SK-N-MC (cell line): ENCODE results near the gene CCDC142.
"Not testable (repeated sequence)": the region's sequence is repeated elsewhere in the genome, so short reads cannot be mapped to it uniquely, and the experiment has no call there.

Source experiments
- DNase-seq: peaks from one replicate; pipeline ENCODE4 v3.0.0-alpha.2; 2011; ENCODE audit warnings: low read depth, low spot score
- H3K27ac ChIP-seq: fragments of 200-600 bp; sonication (generic); 2 replicates; pipeline ENCODE4 v1.5.1; 2016; ENCODE audit warnings: mixed run types
- H3K36me3 ChIP-seq: fragments of 200-600 bp; sonication (generic); 2 replicates; pipeline ENCODE4 v1.6.1; 2017; ENCODE audit warnings: antibody characterized with exemption, low read length, mixed read lengths; ENCODE audit not compliant: insufficient read depth
- H3K4me3 ChIP-seq: fragments of 200-600 bp; sonication (generic); 2 replicates; pipeline ENCODE4 v1.5.1; 2016
- H3K9ac ChIP-seq: fragments of 200-600 bp; sonication (generic); 2 replicates; pipeline ENCODE4 v1.8.0; 2017; ENCODE audit warnings: mixed run types, mixed read lengths; ENCODE audit not compliant: insufficient read length
- H3K9me3 ChIP-seq: fragments of 200-600 bp; sonication (generic); 2 replicates; pipeline ENCODE4 v1.6.1; 2017; ENCODE audit warnings: low read depth, mild to moderate bottlenecking, antibody characterized with exemption, low read length, moderate library complexity, mixed read lengths
- EZH2 ChIP-seq: fragments of 200-600 bp; sonication (generic); IDR thresholded peaks from one replicate; pipeline ENCODE4 v1.6.1; 2017; ENCODE audit warnings: antibody characterized with exemption
- FOXP2 ChIP-seq: optimal IDR thresholded peaks from 2 replicates; pipeline ENCODE3; 2011; ENCODE audit warnings: mild to moderate bottlenecking, moderate library complexity; ENCODE audit not compliant: insufficient read depth; ENCODE audit errors: extremely low read length, control extremely low read depth
- POLR2AphosphoS5 ChIP-seq: IDR thresholded peaks from 2 replicates; pipeline ENCODE4 v1.6.1; 2012; ENCODE audit warnings: mild to moderate bottlenecking, low read depth, low read length, borderline replicate concordance

Gene CCDC142

DNA sequence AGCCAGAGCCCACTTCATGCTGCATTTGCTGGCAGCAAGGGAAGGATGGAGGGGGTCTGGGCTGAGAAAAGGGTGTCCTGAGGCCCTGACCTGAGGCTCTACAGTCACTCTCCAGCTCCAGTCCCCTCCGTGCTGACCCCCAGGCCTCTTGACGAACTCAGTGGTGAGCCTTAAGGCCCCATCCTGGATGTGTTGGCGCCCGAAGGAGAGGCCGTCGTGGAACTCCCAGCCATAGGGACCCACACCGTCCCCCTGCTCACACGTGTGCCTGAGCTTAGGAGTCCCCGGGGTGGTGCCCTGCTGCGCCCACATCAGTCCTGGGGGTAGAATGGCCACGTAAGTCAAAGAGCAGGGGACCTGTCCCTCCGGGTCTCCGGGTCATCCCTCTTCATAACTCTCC lies 18.4 kb downstream of the CCDC142 start:
- Histone ChIP-seq H3K9me3 (no peaks in the 10 kb centered on the region), H3K4me3 (peak overlapping the region; percentile 78), H3K36me3 (peaks cover 17% of the 10 kb centered on the region; the same call in 1 of the 2 replicates), H3K9ac (peak overlapping the region; percentile 75), H3K27ac (no peak overlapping the region)
- DNase-seq = no peak
- TF ChIP-seq FOXP2 (no peak), POLR2AphosphoS5 (no peak), EZH2 (no peak)

DNA sequence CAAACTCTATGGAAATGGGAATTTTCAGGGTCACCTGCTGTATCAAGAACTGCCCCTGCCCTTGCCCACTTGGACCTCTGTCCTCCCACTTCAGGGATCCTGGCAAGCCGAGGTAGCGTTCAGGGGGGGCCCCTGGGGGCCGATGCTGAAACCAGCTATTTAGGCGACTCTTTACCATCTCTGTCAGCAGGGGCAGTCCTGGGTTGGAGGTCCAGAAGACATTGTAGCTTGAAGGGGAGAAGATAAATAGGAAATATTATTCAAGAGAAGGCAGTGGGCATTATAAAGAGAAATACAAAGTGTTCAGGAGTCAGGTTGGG lies 20.1 kb downstream of the CCDC142 start:
- no peak overlapping the region for H3K9ac ChIP-seq
- TF ChIP-seq POLR2AphosphoS5 = no peak
- no peak for TF ChIP-seq EZH2
- TF ChIP-seq FOXP2 = no peak
- H3K27ac ChIP-seq = no peak overlapping the region
- DNase-seq = no peak
- H3K9me3 ChIP-seq = no peaks in the 10 kb centered on the region
- no peak overlapping the region for H3K4me3 ChIP-seq
- H3K36me3 ChIP-seq = peaks cover 17% of the 10 kb centered on the region; the same call in 1 of the 2 replicates

DNA sequence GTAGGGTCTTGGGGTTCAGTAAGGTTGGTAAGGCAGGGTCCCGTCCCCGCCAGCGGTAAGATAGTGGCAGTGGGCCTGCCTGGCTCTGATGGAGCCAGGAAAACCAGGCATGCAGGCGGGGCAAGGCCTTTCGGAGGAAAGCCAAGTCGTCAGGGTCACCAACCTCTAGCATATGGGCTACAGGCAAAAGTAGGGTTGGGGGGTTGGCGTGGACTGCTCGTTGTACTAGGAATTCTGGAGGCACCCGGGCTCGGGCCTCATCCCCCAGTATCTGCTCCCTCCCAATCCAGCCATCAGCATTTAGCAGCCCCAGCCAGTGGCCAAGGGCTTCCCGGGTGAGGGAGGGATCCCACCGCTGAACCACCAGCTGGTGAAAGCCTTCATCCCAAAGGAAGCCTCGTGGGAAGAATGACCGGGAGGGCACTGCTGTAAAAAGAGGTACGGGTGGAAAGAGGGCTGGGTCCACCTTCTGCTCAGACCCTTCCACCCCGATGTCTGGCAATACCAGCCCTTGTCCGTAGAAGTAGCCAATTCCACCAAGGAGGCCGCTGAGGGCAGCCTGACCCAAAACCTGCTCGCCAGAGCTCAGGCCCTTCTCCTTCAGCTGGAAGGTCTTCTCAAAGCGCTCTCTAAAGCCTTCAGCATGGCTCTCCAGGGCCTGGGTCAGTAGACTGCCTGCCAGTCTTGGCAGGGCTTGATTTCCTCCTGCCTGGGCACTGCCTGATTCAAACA lies 20.6 kb downstream of the CCDC142 start:
- H3K27ac ChIP-seq = no peak overlapping the region
- DNase-seq = no peak
- TF ChIP-seq FOXP2 (no peak), POLR2AphosphoS5 (no peak), EZH2 (no peak)
- H3K9me3 ChIP-seq = no peaks in the 10 kb centered on the region
- no peak overlapping the region for H3K9ac ChIP-seq
- H3K36me3 ChIP-seq = peaks cover 17% of the 10 kb centered on the region; the same call in 1 of the 2 replicates
- no peak overlapping the region for H3K4me3 ChIP-seq

DNA sequence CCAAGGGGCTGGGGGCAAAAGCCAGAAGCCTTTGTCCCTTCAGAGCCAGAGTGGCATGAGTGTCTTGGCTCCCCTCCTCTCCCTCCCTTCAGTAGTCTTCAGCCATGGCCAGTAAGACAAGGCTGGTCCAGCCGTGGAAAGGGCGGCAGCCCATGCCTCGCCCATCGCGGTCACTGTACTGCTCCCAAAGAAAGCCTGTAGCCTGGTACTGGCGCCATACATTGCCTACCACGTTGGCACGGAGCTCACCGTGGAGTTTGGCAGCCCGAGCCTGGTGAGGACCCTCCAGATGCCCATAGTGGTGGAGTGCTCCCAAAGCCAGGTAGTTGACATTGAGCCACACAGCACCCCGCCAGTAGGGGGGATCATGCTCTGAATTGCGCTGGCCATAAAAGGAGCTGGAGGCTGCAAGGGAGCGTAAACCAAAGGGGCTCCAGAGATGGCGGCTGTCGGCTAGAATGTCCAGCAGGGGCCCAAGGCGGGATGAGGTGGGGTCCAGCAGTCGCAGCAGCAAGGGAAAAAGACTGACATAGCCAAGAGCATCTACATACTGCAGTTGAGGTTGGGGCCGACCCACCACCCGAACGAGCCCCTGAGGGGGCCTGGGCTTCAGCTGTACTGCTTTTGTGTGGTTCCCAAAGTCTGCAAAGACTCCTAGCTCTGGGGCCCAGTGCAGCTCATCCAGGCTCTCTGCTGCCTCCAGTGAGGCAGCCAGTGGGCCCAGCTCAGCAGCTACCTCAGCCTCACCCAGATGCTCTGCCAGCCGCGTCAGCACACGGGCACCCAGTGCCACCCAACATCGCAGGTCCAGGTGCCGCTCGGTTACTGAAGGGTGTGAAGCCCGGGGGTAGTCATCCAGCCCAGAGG lies 21.4 kb downstream of the CCDC142 start:
- DNase-seq = no peak
- no peaks in the 10 kb centered on the region for H3K9me3 ChIP-seq
- H3K4me3 ChIP-seq = no peak overlapping the region
- no peak overlapping the region for H3K27ac ChIP-seq
- H3K9ac ChIP-seq = no peak overlapping the region
- TF ChIP-seq POLR2AphosphoS5 (no peak), EZH2 (no peak), FOXP2 (no peak)
- peaks cover 17% of the 10 kb centered on the region; the same call in 1 of the 2 replicates for H3K36me3 ChIP-seq

DNA sequence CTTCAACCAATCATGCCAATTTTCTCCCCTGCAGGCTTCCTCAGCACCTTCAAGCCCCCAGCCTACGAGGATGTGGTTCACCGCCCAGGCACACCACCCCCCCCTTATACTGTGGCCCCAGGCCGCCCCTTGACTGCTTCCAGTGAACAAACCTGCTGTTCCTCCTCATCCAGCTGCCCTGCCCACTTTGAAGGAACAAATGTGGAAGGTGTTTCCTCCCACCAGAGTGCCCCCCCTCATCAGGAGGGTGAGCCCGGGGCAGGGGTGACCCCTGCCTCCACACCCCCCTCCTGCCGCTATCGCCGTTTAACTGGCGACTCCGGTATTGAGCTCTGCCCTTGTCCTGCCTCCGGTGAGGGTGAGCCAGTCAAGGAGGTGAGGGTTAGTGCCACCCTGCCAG lies 22.6 kb downstream of the CCDC142 start:
- H3K9me3 ChIP-seq, H3K27ac ChIP-seq, DNase-seq, H3K4me3 ChIP-seq, H3K9ac ChIP-seq: not testable (repeated sequence)
- peaks cover 17% of the 10 kb centered on the region; the same call in 1 of the 2 replicates for H3K36me3 ChIP-seq

DNA sequence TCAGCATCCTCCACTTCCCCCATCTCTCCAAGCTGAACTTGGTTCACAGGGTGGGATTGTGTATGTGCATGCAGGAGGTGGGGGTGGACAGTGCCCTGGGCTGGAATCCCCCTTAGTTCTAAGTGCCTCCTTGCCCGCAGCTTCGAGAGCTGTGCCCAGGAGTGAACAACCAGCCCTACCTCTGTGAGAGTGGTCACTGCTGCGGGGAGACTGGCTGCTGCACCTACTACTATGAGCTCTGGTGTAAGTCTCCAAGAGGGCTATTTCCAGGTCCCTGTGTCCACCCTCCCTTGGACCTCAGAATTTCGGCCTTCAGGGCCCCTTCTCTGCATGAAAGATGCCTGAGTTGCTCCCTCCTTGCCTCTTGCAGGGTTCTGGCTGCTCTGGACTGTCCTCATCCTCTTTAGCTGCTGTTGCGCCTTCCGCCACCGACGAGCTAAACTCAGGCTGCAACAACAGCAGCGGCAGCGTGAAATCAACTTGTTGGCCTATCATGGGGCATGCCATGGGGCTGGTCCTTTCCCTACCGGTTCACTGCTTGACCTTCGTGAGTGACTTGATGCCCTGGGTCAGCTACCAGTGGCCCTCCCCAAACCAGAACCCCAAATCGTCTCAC lies 23.2 kb downstream of the CCDC142 start:
- H3K27ac ChIP-seq, H3K9ac ChIP-seq: not testable (repeated sequence)
- peak overlapping the region; percentile 99 for H3K4me3 ChIP-seq

DNA sequence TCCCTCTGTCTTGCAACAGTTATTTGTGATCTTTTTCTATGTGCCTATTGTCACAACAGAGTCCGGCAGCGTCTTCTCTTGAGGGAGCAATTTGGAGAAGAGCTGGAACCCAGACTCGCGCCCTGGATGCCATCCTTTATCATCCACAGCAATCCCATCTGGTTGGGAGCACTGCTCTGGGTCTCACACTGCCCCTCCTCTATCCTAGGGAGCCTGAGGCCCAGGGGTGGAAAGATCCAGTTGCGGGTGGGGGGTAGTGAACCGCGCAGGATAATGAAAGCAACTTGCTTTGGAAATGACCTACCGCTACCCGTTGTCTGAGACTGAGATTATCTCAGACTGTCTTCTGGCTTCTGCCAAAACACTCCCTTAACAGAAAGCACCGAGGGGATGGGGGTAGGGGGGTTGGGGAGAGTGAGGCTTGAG lies 23.8 kb downstream of the CCDC142 start:
- H3K9me3 ChIP-seq = no peaks in the 10 kb centered on the region
- H3K36me3 ChIP-seq = peaks cover 17% of the 10 kb centered on the region; the same call in 1 of the 2 replicates
- DNase-seq = no peak
- peak overlapping the region; percentile 99 for H3K4me3 ChIP-seq
- no peak for TF ChIP-seq EZH2
- no peak for TF ChIP-seq POLR2AphosphoS5
- TF ChIP-seq FOXP2 = no peak
- peak overlapping the region; percentile 92 for H3K9ac ChIP-seq
- 0 out of 2 replicates have a peak overlapping the region, but pooled peaks have one; percentile 46 for H3K27ac ChIP-seq

More for the DNA sequence above, 23.2 kb downstream of the CCDC142 start:
- H3K9me3 ChIP-seq, DNase-seq: not testable (repeated sequence)
- peaks cover 17% of the 10 kb centered on the region; the same call in 1 of the 2 replicates for H3K36me3 ChIP-seq

DNA sequence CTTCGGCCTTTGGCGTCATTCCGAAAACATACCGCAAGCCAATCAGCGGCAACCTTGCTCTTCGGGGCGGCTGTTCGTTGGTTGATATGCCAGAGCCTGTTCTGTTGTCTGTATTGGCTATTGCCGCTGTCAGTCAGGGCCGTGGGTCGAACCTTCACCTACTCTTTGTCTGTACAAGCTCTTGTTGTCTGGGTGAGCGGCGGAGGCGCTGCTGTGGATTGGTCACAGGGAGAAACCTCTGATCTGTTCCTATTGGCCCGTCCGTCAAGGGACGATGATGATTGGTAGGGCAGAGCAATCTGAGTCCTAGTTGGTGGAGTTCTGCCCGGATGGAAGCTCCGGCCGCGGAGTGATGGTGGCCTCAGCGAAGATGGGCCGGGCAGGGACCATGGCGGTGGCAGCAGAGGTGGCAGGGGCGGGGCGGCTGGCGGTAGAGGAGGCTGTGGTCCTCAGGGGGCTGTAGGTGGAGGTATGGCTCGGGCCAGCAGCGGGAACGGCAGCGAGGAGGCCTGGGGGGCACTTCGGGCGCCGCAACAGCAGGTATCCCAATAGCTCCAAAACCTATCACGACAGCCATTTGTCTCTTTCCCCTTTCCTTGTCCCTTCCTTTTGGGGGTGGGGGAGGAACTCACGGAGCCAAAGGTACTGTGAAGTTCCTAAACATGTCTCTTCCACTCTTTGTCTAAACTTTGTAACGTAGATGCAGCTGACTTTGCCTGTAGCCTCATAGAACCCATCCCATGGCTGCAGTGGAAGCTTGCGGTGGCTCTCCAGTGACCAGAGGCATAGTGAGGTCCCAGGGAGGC lies 24.5 kb downstream of the CCDC142 start, which contains the start of gene WBP1:
WBP1 (plus strand) TSS at position 307 of the 806 bp plus-strand sequence; CDS start at position 472, 165 bp downstream.
- Histone ChIP-seq H3K9ac (peak within 1 kb of the TSS; percentile 92), H3K36me3 (peaks cover 17% of the 10 kb centered on the region; the same call in 1 of the 2 replicates), H3K27ac (peak within 1 kb of the TSS; percentile 65), H3K9me3 (no peaks in the 10 kb centered on the region), H3K4me3 (peak within 1 kb of the TSS; percentile 99)
- DNase-seq = peak; percentile 100
- TF ChIP-seq EZH2 (no peak), POLR2AphosphoS5 (peak; percentile 0; the same call in 1 of the 2 replicates)
